MM.1S (cell line): ENCODE measurements around the gene TRDMT1.

Experiments used
- DNase-seq: peaks from one replicate; pipeline ENCODE4 v3.0.0-alpha.2; 2015
- H2AFZ ChIP-seq: fragments of 300-600 bp; sonication (generic); 2 replicates; pipeline ENCODE4 v1.6.0; 2016; ENCODE audit warnings: antibody characterized with exemption, low read length
- H3F3A ChIP-seq: fragments of 300-600 bp; sonication (generic); 2 replicates; pipeline ENCODE4 v1.6.1; 2016; ENCODE audit warnings: mild to moderate bottlenecking, antibody characterized with exemption, low read length, moderate library complexity, mixed read lengths; ENCODE audit not compliant: insufficient read depth
- H3K27ac ChIP-seq: fragments of 300-600 bp; sonication (generic); 2 replicates; pipeline ENCODE4 v1.5.1; 2016; ENCODE audit warnings: mild to moderate bottlenecking, low read length
- H3K27me3 ChIP-seq: fragments of 300-600 bp; sonication (generic); replicated peaks from 2 replicates; pipeline ENCODE4 v1.6.0; 2016; ENCODE audit warnings: low read length; ENCODE audit not compliant: insufficient read depth
- H3K36me3 ChIP-seq: fragments of 300-600 bp; sonication (generic); replicated peaks from 2 replicates; pipeline ENCODE4 v1.6.1; 2016; ENCODE audit warnings: mild to moderate bottlenecking, low read length, mixed read lengths; ENCODE audit not compliant: insufficient read depth
- H3K4me1 ChIP-seq: fragments of 300-600 bp; sonication (generic); 2 replicates; pipeline ENCODE4 v1.6.1; 2016; ENCODE audit warnings: low read length, mixed read lengths
- H3K4me2 ChIP-seq: fragments of 300-600 bp; sonication (generic); 2 replicates; pipeline ENCODE4 v1.6.0; 2016; ENCODE audit warnings: low read depth, low read length
- H3K4me3 ChIP-seq: fragments of 300-600 bp; sonication (generic); 2 replicates; pipeline ENCODE4 v1.5.1; 2016; ENCODE audit warnings: low read length, mixed read lengths
- H3K79me2 ChIP-seq: fragments of 300-600 bp; sonication (generic); 2 replicates; pipeline ENCODE4 v1.6.1; 2016; ENCODE audit warnings: mixed run types, low read length, mixed read lengths
- H3K9ac ChIP-seq: fragments of 300-600 bp; sonication (generic); 2 replicates; pipeline ENCODE4 v1.6.1; 2016; ENCODE audit warnings: low read length, mixed read lengths
- H3K9me2 ChIP-seq: fragments of 300-600 bp; sonication (generic); replicated peaks from 2 replicates; pipeline ENCODE4 v1.6.1; 2016; ENCODE audit warnings: mild to moderate bottlenecking, low read length, mixed read lengths; ENCODE audit not compliant: insufficient read depth
- H3K9me3 ChIP-seq: fragments of 300-600 bp; sonication (generic); replicated peaks from 2 replicates; pipeline ENCODE4 v1.6.1; 2016; ENCODE audit warnings: mild to moderate bottlenecking, low read length, mixed read lengths; ENCODE audit not compliant: insufficient read depth
- H4K20me1 ChIP-seq: fragments of 300-600 bp; sonication (generic); 2 replicates; pipeline ENCODE4 v1.6.1; 2016; ENCODE audit warnings: mild to moderate bottlenecking, low read length, moderate library complexity, mixed read lengths; ENCODE audit not compliant: insufficient read depth
- CTCF ChIP-seq: fragments of 300-600 bp; sonication (generic); IDR thresholded peaks from 2 replicates; pipeline ENCODE4 v1.5.1; 2016; ENCODE audit warnings: antibody characterized with exemption, low read length, mixed read lengths
- EZH2 ChIP-seq: fragments of 300-600 bp; sonication (generic); optimal IDR thresholded peaks from 2 replicates; pipeline ENCODE3; 2017; ENCODE audit warnings: low read depth, mild to moderate bottlenecking, antibody characterized with exemption, low read length, mixed read lengths
- EZH2phosphoT487 ChIP-seq: fragments of 300-600 bp; sonication (generic); IDR thresholded peaks from 2 replicates; pipeline ENCODE4 v1.6.1; 2018; ENCODE audit warnings: antibody characterized with exemption, low read length

TRDMT1 gene

DNA sequence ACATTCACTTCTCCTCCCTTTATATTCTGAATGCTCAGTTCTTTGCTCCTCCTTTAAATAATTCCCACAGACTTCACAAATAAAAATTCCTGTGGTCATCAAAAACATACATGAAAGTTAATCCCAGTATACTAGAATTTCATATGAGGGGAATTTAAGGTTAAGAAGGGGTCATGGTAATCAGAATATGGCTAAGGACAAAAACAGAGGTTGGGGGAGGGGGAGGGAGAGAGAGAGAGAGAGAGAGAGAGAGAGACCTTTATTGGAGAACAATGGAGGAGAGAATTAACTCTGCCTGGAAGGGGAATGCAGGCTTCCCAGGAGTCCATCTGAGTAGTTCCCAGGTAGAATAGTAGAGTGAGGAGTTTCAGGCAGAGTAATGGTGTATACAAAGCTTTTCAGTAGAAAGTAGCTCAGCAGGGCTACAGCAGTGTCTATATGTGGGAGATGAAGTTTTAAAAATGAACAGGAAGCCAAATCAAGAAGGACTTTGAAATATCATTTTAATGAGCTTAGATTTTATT lies 66.7 kb downstream of the TRDMT1 start:
- Histone ChIP-seq H3K27ac (no peak overlapping the region), H3K4me1 (no peaks in the 10 kb centered on the region), H3K79me2 (no peaks in the 10 kb centered on the region), H3K4me2 (no peak overlapping the region), H3K9ac (no peak overlapping the region), H3K36me3 (no peaks in the 10 kb centered on the region), H3K27me3 (no peaks in the 10 kb centered on the region), H3K4me3 (no peak overlapping the region), H3F3A (no peaks in the 10 kb centered on the region), H2AFZ (no peak overlapping the region), H3K9me3 (no peaks in the 10 kb centered on the region), H4K20me1 (no peaks in the 10 kb centered on the region), H3K9me2 (no peaks in the 10 kb centered on the region)
- DNase-seq: no peak
- TF ChIP-seq EZH2 (no peak), EZH2phosphoT487 (no peak), CTCF (no peak)

DNA sequence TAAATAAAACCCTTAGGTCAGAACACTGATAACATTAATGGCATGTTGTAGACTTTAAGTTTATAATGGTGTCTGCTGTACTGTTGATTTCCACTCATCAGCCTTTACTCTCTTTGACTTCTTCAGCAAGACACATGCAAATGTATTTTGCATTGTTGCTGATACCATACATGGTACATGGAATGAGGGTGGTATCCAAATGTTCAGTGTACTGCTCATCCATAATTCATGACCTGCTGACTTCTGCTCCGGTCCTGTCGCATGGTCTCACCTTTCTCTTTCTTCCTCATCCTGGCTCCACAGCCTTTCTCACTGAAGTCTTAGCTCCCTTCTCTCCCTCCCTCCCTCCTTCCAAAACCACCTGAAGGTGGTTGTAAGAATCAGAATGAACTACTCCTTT lies 67.2 kb downstream of the TRDMT1 start:
- no peak overlapping the region for H3K4me3 ChIP-seq
- TF ChIP-seq CTCF: no peak
- TF ChIP-seq EZH2phosphoT487: no peak
- no peak for DNase-seq
- H3K79me2 ChIP-seq: no peaks in the 10 kb centered on the region
- no peaks in the 10 kb centered on the region for H3K9me2 ChIP-seq
- no peaks in the 10 kb centered on the region for H4K20me1 ChIP-seq
- no peak overlapping the region for H3K4me2 ChIP-seq
- no peak overlapping the region for H2AFZ ChIP-seq
- H3K9me3 ChIP-seq: no peaks in the 10 kb centered on the region
- no peaks in the 10 kb centered on the region for H3K36me3 ChIP-seq
- H3K27ac ChIP-seq: no peak overlapping the region
- H3K27me3 ChIP-seq: no peaks in the 10 kb centered on the region
- no peak overlapping the region for H3K9ac ChIP-seq
- H3F3A ChIP-seq: no peaks in the 10 kb centered on the region
- H3K4me1 ChIP-seq: no peaks in the 10 kb centered on the region

GRCh38 chr10:17129741-17130140 lies 71.7 kb downstream of the TRDMT1 start, which contains the start of gene CUBN:
Gene CUBN (minus strand): TSS chr10:17129811. CDS start chr10:17129765, 46 bp downstream.
- no peaks in the 10 kb centered on the region for H3K27me3 ChIP-seq
- no peak within 1 kb of the TSS for H3K27ac ChIP-seq
- H3K79me2 ChIP-seq: no peaks in the 10 kb centered on the region
- H3F3A ChIP-seq: no peaks in the 10 kb centered on the region
- H3K9me2 ChIP-seq: no peaks in the 10 kb centered on the region
- H3K9me3 ChIP-seq: no peaks in the 10 kb centered on the region
- H3K9ac ChIP-seq: no peak within 1 kb of the TSS
- H3K4me1 ChIP-seq: no peaks in the 10 kb centered on the region
- no peak within 1 kb of the TSS for H2AFZ ChIP-seq
- H3K36me3 ChIP-seq: no peaks in the 10 kb centered on the region
- DNase-seq: no peak
- H3K4me2 ChIP-seq: no peak within 1 kb of the TSS
- TF ChIP-seq CTCF (no peak), EZH2phosphoT487 (no peak), EZH2 (no peak)
- no peaks in the 10 kb centered on the region for H4K20me1 ChIP-seq
- no peak within 1 kb of the TSS for H3K4me3 ChIP-seq
